ENCODE results near the gene MRI1. TPM values are rescaled to one million over a fixed set of nuclear protein-coding genes. Genes with fewer than 3 reads are reported as not detected.
A peak's percentile ranks its signal among the peaks of the same experiment; 100 is the strongest.

The MRI1 gene
- total RNA-seq, 1 donor from 2014 or later = 165 TPM

- peaks cover 8% of the 10 kb centered on the region for H3K27me3 Mint-ChIP-seq (ENCODE audit: unreplicated experiment)
- peaks cover 24% of the 10 kb centered on the region for H3K4me1 Mint-ChIP-seq (ENCODE audit: unreplicated experiment)
- TF ChIP-seq CTCF (IDR thresholded peaks at IDR 0.05; ENCODE audit: unreplicated experiment) = no peak
- DNase-seq (ENCODE audit: low spot score) = no peak
- H3K4me3 Mint-ChIP-seq (ENCODE audit: unreplicated experiment) = peak overlapping the region; percentile 21
- H3K36me3 Mint-ChIP-seq (ENCODE audit: low read depth, unreplicated experiment) = peaks cover 51% of the 10 kb centered on the region
- peak overlapping the region; percentile 37 for H3K27ac Mint-ChIP-seq (ENCODE audit: unreplicated experiment)
- H3K9me3 Mint-ChIP-seq (ENCODE audit: unreplicated experiment) = no peaks in the 10 kb centered on the region
Observed at GRCh38 chr19:13757805-13758772, 6.2 kb upstream of the MRI1 start.

- H3K4me3 Mint-ChIP-seq (ENCODE audit: unreplicated experiment) = peak overlapping the region; percentile 21
- H3K4me1 Mint-ChIP-seq (ENCODE audit: unreplicated experiment) = peaks cover 21% of the 10 kb centered on the region
- H3K27ac Mint-ChIP-seq (ENCODE audit: unreplicated experiment) = no peak overlapping the region
- peaks cover 47% of the 10 kb centered on the region for H3K36me3 Mint-ChIP-seq (ENCODE audit: low read depth, unreplicated experiment)
- DNase-seq (ENCODE audit: low spot score) = no peak
- no peak for TF ChIP-seq CTCF (IDR thresholded peaks at IDR 0.05; ENCODE audit: unreplicated experiment)
- peaks cover 10% of the 10 kb centered on the region for H3K27me3 Mint-ChIP-seq (ENCODE audit: unreplicated experiment)
- H3K9me3 Mint-ChIP-seq (ENCODE audit: unreplicated experiment) = no peaks in the 10 kb centered on the region
Observed at GRCh38 chr19:13758795-13759194, 5.5 kb upstream of the MRI1 start.

- Mint-ChIP-seq H3K9me3 (ENCODE audit: unreplicated experiment) (no peaks in the 10 kb centered on the region), H3K27me3 (ENCODE audit: unreplicated experiment) (peaks cover 15% of the 10 kb centered on the region), H3K27ac (ENCODE audit: unreplicated experiment) (no peak overlapping the region), H3K4me3 (ENCODE audit: unreplicated experiment) (no peak overlapping the region), H3K36me3 (ENCODE audit: low read depth, unreplicated experiment) (peaks cover 44% of the 10 kb centered on the region), H3K4me1 (ENCODE audit: unreplicated experiment) (peaks cover 25% of the 10 kb centered on the region)
- no peak for DNase-seq (ENCODE audit: low spot score)
- no peak for TF ChIP-seq CTCF (IDR thresholded peaks at IDR 0.05; ENCODE audit: unreplicated experiment)
Observed at GRCh38 chr19:13761423-13761822, 2.9 kb upstream of the MRI1 start.

GRCh38 chr19:13762635-13763235 is 1.6 kb upstream of the MRI1 start:
- peaks cover 19% of the 10 kb centered on the region for H3K4me1 Mint-ChIP-seq (ENCODE audit: unreplicated experiment)
- no peak for DNase-seq (ENCODE audit: low spot score)
- peaks cover 37% of the 10 kb centered on the region for H3K36me3 Mint-ChIP-seq (ENCODE audit: low read depth, unreplicated experiment)
- H3K9me3 Mint-ChIP-seq (ENCODE audit: unreplicated experiment) = no peaks in the 10 kb centered on the region
- no peak overlapping the region for H3K27ac Mint-ChIP-seq (ENCODE audit: unreplicated experiment)
- H3K4me3 Mint-ChIP-seq (ENCODE audit: unreplicated experiment) = peak overlapping the region; percentile 89
- peaks cover 15% of the 10 kb centered on the region for H3K27me3 Mint-ChIP-seq (ENCODE audit: unreplicated experiment)
- TF ChIP-seq CTCF (IDR thresholded peaks at IDR 0.05; ENCODE audit: unreplicated experiment) = no peak

- no peak overlapping the region for H3K27ac Mint-ChIP-seq (ENCODE audit: unreplicated experiment)
- DNase-seq (ENCODE audit: low spot score) = no peak
- H3K36me3 Mint-ChIP-seq (ENCODE audit: low read depth, unreplicated experiment) = peaks cover 38% of the 10 kb centered on the region
- TF ChIP-seq CTCF (IDR thresholded peaks at IDR 0.05; ENCODE audit: unreplicated experiment) = no peak
- H3K4me3 Mint-ChIP-seq (ENCODE audit: unreplicated experiment) = no peak overlapping the region
- no peaks in the 10 kb centered on the region for H3K9me3 Mint-ChIP-seq (ENCODE audit: unreplicated experiment)
- H3K4me1 Mint-ChIP-seq (ENCODE audit: unreplicated experiment) = peaks cover 17% of the 10 kb centered on the region
- H3K27me3 Mint-ChIP-seq (ENCODE audit: unreplicated experiment) = peaks cover 15% of the 10 kb centered on the region
Observed at GRCh38 chr19:13763265-13763664, 1.1 kb upstream of the MRI1 start.

All from endothelial cell (in vitro differentiated cells).